Mononuclear cell (primary cell): Measurements from ENCODE around the gene TM9SF2. TPM values are rescaled to one million over a fixed set of nuclear protein-coding genes. Genes with fewer than 3 reads are reported as not detected.
"Not testable (repeated sequence)": the region's sequence is repeated elsewhere in the genome, so short reads cannot be mapped to it uniquely, and the experiment has no call there.

Source experiments
- H3K27me3 ChIP-seq: 2 replicates; pipeline ENCODE4 v1.6.0; 2011; ENCODE audit warnings: low read length, control low read depth; ENCODE audit not compliant: insufficient read depth
- H3K4me1 ChIP-seq: 2 replicates; pipeline ENCODE4 v1.5.1; 2011; ENCODE audit warnings: mild to moderate bottlenecking, low read length, control low read depth; ENCODE audit not compliant: insufficient read depth
- H3K4me3 ChIP-seq: 2 replicates; pipeline ENCODE4 v1.5.1; 2011; ENCODE audit warnings: mild to moderate bottlenecking, low read length, moderate library complexity
- H3K9me3 ChIP-seq: 2 replicates; pipeline ENCODE4 v1.5.1; 2011; ENCODE audit warnings: low read depth, mild to moderate bottlenecking, control low read depth, low read length
- total RNA-seq: library from RNA; depleted of rRNA; stranded (reverse); fragments of >200 nt; gene quantifications from one replicate; pipeline ENCODE4 v1.2.3, GENCODE V29; 2012

The TM9SF2 gene
- total RNA-seq, 1 donor, result 78.6 TPM

DNA sequence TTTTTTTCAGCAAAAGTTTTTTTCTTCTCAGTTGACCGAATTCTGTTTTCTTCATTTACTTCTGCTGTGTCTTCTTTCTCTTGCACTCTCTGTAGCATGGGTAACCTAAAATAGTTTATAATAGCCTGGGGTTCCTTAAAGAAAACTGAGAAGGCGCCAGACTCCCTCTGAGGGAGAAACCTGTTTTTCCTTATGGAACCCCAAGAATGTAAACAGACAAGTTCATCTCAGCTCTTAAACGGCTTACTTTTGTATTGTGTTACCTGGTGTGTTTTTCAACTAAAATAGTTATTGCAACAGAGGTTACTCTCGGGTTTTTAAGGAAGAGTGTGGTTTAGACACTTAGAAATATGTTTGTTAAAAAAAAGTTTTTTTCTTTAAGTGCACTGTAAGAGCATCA is 23.8 kb upstream of the TM9SF2 start:
- peaks cover 8% of the 10 kb centered on the region for H3K4me1 ChIP-seq
- no peak overlapping the region for H3K4me3 ChIP-seq
- no peaks in the 10 kb centered on the region for H3K27me3 ChIP-seq
- H3K9me3 ChIP-seq, result no peaks in the 10 kb centered on the region

DNA sequence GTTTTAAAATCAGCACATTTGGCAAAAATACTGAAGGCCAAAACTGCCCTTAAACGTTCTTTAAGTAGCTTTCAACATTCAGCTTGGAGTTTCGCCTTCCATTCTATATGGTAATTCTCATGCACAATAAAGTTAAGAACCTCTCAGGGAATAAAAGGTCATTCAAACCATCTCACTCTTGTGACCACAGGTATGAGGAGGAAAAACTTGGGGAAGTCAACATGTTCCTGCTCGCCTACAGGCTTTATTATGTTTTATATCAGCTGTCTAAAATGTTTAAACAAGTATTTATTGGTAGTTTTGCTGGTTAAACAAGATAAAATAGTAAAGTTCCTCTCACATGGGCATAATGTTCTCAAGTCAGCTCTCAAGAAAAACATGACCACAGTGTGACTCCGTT is 19.9 kb upstream of the TM9SF2 start:
- Histone ChIP-seq H3K4me1 (peaks cover 22% of the 10 kb centered on the region), H3K4me3 (no peak overlapping the region), H3K27me3 (no peaks in the 10 kb centered on the region), H3K9me3 (no peaks in the 10 kb centered on the region)

DNA sequence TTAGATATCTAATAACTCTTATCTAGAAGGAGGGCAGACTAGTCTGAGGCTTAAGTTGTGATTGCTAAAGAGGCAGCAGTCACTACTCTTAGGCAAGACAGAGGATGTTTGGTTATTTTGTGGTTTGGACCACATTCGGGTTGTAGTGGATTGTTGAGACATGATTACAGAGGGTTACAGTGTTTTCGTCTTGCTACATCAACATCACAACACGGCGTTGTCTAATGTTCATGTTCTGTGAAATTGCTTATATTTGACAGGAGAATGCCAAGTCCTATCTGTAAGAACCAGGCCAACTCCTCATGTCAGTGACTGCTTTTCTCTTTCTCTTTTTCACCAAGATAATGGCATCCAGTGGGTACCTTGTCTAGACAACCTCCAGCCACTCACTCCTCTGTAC is 16.8 kb upstream of the TM9SF2 start:
- no peaks in the 10 kb centered on the region for H3K27me3 ChIP-seq
- H3K4me1 ChIP-seq, result peaks cover 25% of the 10 kb centered on the region
- H3K4me3 ChIP-seq, result no peak overlapping the region
- H3K9me3 ChIP-seq, result no peaks in the 10 kb centered on the region

DNA sequence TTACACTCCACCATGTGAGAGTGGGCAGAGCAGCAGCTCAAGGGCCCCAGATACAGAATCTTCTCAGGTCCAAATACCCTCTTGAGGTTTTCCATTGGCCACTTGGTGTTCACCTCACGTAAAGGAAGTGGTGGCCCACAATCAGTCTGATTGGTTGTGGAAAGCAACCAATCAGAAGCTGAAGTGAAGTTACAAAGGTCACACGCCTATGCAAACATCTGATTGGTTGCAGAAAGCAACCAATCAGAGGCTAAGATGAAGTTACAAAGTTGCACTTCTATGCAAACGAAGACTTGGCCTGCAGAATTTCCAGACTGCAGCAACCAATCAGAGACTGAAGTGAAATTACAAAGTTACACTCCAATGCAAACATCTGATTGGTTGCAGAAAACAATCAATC is 14.3 kb upstream of the TM9SF2 start:
- Histone ChIP-seq H3K9me3 (no peaks in the 10 kb centered on the region), H3K27me3 (no peaks in the 10 kb centered on the region), H3K4me3 (no peak overlapping the region), H3K4me1 (peaks cover 27% of the 10 kb centered on the region)

DNA sequence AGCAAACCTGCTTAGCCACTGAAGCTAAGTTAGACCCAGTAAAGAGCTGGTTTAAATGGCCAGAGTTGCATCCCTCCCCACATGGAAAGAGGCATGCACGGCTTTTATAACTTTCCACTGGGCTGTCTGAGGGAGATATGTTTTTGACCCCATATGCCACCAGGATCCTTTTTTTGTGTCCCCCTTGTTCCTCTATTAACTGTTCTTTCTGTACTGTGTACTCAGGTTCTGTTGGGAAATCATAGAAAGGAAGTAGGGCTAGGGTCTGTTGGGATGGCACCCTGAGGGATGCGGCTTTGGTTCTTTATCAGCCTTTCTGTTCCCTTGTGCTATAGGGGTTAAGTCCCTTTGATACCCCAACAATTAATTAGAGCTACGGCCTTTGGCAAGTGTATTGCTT is 12.2 kb upstream of the TM9SF2 start:
- H3K27me3 ChIP-seq, result no peaks in the 10 kb centered on the region
- no peak overlapping the region for H3K4me3 ChIP-seq
- H3K4me1 ChIP-seq, result peaks cover 24% of the 10 kb centered on the region
- H3K9me3 ChIP-seq, result no peaks in the 10 kb centered on the region

DNA sequence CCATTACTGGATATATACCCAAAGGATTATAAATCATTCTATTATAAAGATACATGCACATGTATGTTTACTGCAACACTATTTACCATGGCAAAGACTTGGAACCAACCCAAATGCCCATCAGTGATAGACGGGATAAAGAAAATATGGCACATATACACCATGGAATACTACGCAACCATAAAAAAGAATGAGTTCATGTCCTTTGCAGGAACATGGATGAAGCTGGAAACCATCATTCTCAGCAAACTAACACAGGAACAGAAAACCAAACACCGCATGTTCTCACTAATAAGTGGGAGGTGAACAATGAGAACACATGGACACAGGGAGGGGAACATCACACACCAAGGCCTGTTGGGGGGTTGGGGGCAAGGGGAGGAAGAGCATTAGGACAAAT is 9.5 kb upstream of the TM9SF2 start:
- not testable (repeated sequence) for H3K9me3 ChIP-seq, H3K27me3 ChIP-seq, H3K4me3 ChIP-seq
- peaks cover 32% of the 10 kb centered on the region for H3K4me1 ChIP-seq

DNA sequence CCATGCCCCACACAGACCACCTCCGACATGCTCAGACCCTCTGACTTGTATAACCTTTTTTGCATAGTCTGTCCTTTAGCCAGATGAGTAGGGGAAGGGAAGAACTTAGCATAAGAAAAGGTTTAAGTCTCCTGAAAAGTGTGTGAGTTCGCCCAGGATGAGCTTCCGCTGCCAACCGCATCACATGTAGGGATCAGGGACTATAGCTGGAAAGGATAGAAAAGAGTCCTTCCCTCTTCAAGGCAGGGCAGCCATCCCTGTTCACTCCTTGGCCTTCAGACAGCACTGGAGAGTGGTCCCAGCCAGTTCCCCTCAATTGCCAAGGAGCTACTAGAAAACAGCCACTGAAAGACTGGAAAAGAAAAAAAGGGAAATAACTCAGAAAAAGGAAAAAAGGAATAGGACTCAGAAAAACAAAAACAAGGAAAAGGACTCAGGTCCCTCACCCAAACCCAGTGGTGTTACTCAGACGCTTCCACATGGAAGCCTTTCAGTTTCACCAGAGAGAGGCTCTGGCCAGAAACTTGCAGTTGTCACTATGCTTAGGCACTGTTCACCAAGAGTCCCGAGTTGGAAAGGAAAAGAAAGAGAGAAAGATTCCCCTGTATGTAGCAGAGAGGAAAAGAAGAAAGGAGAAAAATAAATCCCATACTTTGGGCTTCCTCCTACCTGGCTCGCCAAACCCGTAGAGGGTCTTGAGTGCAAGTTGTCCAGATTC is 5.6 kb upstream of the TM9SF2 start:
- no peaks in the 10 kb centered on the region for H3K9me3 ChIP-seq
- no peaks in the 10 kb centered on the region for H3K27me3 ChIP-seq
- H3K4me3 ChIP-seq, result peak overlapping the region; percentile 50
- H3K4me1 ChIP-seq, result peaks cover 54% of the 10 kb centered on the region

DNA sequence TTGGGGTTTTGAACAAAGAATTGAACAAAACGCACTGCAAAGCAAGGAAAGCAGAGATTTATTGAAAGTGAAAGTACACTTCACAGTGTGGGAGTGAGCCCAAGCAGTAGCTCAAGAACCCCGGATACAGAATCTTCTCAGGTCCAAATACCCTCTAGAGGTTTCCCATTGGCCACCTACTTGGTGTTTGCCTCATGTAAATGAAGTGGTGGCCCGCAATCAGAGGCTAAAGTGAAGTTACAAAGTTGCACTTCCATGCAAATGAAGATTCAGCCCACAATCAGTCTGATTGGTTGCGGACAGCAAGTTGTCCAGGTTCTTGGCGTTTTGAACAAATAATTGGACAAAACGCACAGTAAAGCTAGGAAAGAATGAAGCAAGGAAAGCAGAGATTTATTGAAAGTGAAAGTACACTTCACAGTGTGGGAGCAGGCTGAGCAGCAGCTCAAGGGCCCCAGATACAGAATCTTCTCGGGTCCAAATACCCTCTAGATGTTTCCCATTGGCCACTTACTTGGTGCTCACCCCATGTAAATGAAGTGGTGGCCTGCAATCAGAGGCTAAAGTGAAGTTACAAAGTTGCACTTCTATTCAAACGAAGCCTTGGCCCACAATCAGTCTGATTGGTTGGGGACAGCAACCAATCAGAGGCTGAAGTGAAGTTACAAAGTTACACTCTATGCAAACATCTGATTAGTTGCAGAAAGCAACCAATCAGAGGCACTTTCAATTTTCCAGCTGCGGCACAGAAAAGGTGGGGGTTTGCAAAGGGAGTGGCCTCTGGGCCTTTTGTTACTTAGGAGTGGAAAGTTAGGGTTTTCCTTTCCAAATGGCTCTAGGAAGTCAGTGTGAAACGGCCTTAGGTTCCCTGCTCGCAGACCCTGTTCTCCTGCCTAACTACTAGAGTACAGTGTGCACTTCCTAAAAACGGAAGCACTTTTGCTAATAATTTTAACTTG is 4.8 kb upstream of the TM9SF2 start:
- peak overlapping the region; percentile 50 for H3K4me3 ChIP-seq
- no peaks in the 10 kb centered on the region for H3K9me3 ChIP-seq
- no peaks in the 10 kb centered on the region for H3K27me3 ChIP-seq
- peaks cover 57% of the 10 kb centered on the region for H3K4me1 ChIP-seq

DNA sequence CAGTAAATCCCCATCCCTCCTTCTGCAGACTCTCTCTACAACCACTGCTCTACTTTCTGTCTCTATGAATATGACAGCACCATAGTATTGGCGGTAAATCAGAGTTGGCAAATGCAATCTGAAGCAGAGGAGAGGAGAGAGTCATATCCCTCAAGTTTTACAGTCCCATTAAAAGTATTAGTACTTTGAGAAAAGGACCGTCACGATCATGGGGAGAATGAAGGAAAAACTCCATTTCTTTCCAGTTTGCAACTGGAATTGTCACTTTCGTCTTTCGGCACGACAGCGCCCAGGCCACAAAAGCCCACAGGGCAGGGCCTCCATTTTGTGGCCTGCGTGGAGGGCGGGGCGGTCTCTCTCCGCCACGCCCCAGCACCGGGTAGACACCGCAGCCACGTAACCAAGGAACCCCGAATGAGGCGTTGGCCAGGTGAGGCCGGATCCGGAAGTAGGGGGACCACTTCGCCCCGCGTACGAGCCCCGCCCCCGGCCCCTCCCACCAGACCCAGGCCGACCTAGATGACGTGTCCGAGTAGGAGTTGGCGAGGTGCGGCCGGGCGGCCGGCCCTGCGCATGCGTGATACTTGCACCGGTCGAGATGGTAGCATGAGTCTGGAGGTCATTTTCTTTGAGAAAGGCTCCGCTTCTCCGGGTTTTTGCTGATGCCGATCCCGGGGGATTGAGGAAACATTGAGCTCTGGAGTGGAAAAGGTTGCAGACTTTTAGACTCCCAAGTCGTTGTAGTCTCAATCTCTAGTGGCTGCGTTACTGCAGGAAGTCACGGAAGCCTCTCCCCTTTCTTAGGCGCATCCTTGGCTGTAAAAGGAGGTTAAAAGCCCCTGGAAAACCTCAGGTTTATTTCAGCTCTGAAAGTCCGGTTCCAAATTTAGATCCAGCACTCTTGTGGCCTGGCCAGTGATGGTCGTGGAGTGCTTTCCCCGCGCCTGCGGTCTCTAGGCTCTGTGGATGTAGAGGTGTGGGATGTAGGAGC is 2.8 kb upstream of the TM9SF2 start:
- peaks cover 70% of the 10 kb centered on the region for H3K4me1 ChIP-seq
- H3K9me3 ChIP-seq, result no peaks in the 10 kb centered on the region
- H3K27me3 ChIP-seq, result no peaks in the 10 kb centered on the region
- H3K4me3 ChIP-seq, result peak overlapping the region; percentile 38

DNA sequence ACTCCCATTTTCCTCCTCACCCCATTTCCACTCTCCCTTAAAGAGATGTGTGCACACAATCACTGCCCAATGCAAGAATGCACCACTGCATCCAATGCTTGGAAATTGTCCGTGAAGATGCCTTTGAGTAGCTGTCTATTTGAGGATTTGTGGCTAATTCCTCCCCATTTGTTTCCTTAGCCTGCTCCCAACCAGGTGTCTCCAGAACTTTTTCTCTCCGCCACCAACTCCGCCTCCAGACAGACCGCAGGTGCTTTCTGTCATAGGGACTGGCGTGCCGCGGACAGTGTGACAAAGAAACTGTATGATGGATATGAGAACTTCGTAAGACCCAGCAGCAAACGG is 461 bp upstream of the TM9SF2 start:
- peak overlapping the region; percentile 95 for H3K4me3 ChIP-seq

DNA sequence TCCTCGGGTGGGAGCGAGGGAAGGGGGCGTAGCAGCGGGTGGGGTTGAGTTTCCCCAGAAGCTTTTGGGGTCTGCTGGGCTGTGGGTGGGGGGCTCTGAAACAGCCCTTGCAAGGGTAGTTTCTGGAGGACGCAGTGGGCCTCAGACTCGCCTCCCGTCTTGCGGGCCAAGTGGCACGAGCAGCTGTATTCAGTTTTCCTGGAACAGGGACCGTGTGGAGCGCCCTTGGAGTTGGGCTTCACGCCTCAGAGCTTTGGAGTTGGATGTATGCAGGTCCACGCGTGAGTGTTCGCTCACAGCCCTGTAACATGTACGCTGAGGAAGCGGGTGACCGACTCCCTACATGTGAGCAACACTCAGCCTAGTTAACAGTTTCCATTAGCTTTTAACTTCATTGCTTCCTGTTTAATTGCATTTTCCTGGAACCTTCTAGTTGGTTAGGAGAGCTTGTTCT is 603 bp downstream of the TM9SF2 start:
- H3K4me1 ChIP-seq, result peaks cover 74% of the 10 kb centered on the region
- H3K4me3 ChIP-seq, result peak overlapping the region; percentile 95

More for the DNA sequence above, 461 bp upstream of the TM9SF2 start:
- Histone ChIP-seq H3K4me1 (peaks cover 78% of the 10 kb centered on the region), H3K9me3 (no peaks in the 10 kb centered on the region), H3K27me3 (no peaks in the 10 kb centered on the region)

DNA sequence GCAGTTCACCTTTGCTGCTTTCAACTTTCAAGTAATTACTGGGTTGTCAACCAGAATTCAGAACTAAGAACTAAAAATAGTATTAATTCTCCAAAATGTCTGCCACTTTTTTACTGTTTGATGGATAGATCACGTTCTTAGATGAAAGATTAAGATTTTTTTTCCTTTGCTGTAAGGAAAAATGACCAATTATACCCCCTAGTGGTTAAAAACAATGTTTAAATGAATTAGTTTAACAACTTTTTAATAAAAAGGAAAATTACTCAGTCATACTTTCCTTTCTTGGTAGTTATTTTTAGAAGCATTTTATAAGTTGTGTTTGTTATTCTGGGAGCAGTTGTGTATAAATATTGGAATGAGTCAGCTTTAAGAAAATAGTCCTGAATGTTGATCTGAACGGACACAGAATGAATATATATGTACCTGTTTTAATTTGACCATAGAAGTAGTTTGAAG is 4.6 kb downstream of the TM9SF2 start:
- peaks cover 63% of the 10 kb centered on the region for H3K4me1 ChIP-seq

More for the DNA sequence above, 603 bp downstream of the TM9SF2 start:
- Histone ChIP-seq H3K27me3 (no peaks in the 10 kb centered on the region), H3K9me3 (no peaks in the 10 kb centered on the region)

DNA sequence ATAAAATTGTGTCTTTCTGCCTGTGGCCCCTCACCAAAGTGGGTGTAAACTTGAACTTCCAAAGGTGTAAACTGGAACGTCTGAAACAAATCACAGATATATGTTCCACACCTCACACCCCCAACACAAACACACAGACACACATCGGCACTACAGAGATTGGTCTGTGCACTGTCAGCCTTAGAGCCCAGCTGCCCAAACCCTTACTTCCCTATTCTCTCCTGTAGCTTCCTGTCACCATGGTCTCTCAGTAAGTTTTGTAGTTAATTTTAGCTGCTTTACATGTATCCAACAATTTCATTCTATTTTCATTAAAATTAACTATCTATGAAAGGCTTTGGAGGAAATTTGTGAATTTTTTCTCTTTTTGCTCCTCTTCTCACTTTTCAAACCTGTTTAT is 5.4 kb downstream of the TM9SF2 start:
- H3K9me3 ChIP-seq, result no peaks in the 10 kb centered on the region
- peaks cover 62% of the 10 kb centered on the region for H3K4me1 ChIP-seq
- no peaks in the 10 kb centered on the region for H3K27me3 ChIP-seq
- H3K4me3 ChIP-seq, result no peak overlapping the region

More for the DNA sequence above, 4.6 kb downstream of the TM9SF2 start:
- no peaks in the 10 kb centered on the region for H3K27me3 ChIP-seq
- no peak overlapping the region for H3K4me3 ChIP-seq
- H3K9me3 ChIP-seq, result no peaks in the 10 kb centered on the region

DNA sequence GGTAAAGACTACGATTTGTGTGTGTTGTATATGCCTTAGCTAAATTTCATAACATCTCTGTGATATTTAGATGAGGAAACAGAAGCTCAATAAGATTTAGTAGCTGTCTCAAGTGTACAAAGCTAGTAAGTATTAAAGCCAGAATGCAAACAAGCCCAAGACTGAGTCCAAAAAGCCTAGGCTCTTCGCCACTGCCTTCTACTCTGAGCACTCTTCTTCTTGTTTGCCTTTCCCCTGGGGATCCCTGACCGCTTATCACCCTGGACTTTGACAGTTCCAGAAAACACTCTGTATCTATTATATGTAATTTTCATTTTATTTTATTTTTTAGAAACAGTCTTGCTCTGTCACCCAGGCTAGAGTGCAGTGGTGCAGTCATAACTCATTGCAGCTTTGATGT is 5.8 kb downstream of the TM9SF2 start:
- no peak overlapping the region for H3K4me3 ChIP-seq
- no peaks in the 10 kb centered on the region for H3K27me3 ChIP-seq

More for the DNA sequence above, 5.8 kb downstream of the TM9SF2 start:
- Histone ChIP-seq H3K4me1 (peaks cover 61% of the 10 kb centered on the region), H3K9me3 (no peaks in the 10 kb centered on the region)
